Right kidney (tissue), 1 donor: ENCODE measurements around the gene COTL1.
"Not testable (repeated sequence)": the region's sequence is repeated elsewhere in the genome, so short reads cannot be mapped to it uniquely, and the experiment has no call there.

Experiments
- DNase-seq: peaks from one replicate; pipeline ENCODE4 v3.0.0-alpha.2; 2016

COTL1 gene

GRCh38 chr16:84647828-84648594, 30.1 kb upstream of the COTL1 start, which contains the start of gene KLHL36:
KLHL36 (plus strand) TSS chr16:84648511; CDS start chr16:84650868, 2,357 bp downstream.
- peak; percentile 75 for DNase-seq

- DNase-seq = no peak
Measured at GRCh38 chr16:84643674-84644073, 25.8 kb upstream of the COTL1 start.

GRCh38 chr16:84643180-84643583, 25.3 kb upstream of the COTL1 start:
- peak; percentile 30 for DNase-seq

- no peak for DNase-seq
Measured at GRCh38 chr16:84641643-84642358, 23.9 kb upstream of the COTL1 start.

GRCh38 chr16:84640145-84640544, 22.3 kb upstream of the COTL1 start:
- no peak for DNase-seq

- DNase-seq = no peak
Measured at GRCh38 chr16:84638231-84638806, 20.4 kb upstream of the COTL1 start.

GRCh38 chr16:84637709-84638108, 19.8 kb upstream of the COTL1 start:
- DNase-seq = no peak

GRCh38 chr16:84635702-84636101, 17.8 kb upstream of the COTL1 start:
- DNase-seq = no peak

- DNase-seq = peak; percentile 34
Measured at GRCh38 chr16:84633622-84634021, 15.7 kb upstream of the COTL1 start.

- not testable (repeated sequence) for DNase-seq
Measured at GRCh38 chr16:84632862-84633261, 15.0 kb upstream of the COTL1 start.

- DNase-seq = no peak
Measured at GRCh38 chr16:84631886-84632285, 14.0 kb upstream of the COTL1 start.

- DNase-seq = no peak
Measured at GRCh38 chr16:84631153-84631466, 13.2 kb upstream of the COTL1 start.

GRCh38 chr16:84630446-84631152, 12.7 kb upstream of the COTL1 start:
- DNase-seq = no peak

- DNase-seq = no peak
Measured at GRCh38 chr16:84630009-84630408, 12.1 kb upstream of the COTL1 start.

GRCh38 chr16:84629580-84629979, 11.7 kb upstream of the COTL1 start:
- no peak for DNase-seq

GRCh38 chr16:84628226-84628731, 10.4 kb upstream of the COTL1 start:
- no peak for DNase-seq

GRCh38 chr16:84625556-84625955, 7.7 kb upstream of the COTL1 start:
- no peak for DNase-seq

GRCh38 chr16:84620913-84621312, 3.0 kb upstream of the COTL1 start:
- DNase-seq = not testable (repeated sequence)

- no peak for DNase-seq
Measured at GRCh38 chr16:84618581-84619460, 943 bp upstream of the COTL1 start.

- peak; percentile 83 for DNase-seq
Measured at GRCh38 chr16:84617041-84617790, 662 bp downstream of the COTL1 start.

- DNase-seq = no peak
Measured at GRCh38 chr16:84616515-84616914, 1.4 kb downstream of the COTL1 start.
